HEK293 (cell line): ENCODE data around the gene LAMC2.

Experiments used
- CTCF ChIA-PET: fragments of 350-600 bp; formaldehyde crosslinking; extraction: SDS; loops from one replicate; lab custom pipeline; 2021; ENCODE audit warnings: antibody characterized with exemption; lab: Yijun Ruan, JAX
- POLR2A ChIA-PET: fragments of 300-600 bp; formaldehyde crosslinking; extraction: SDS; loops from one replicate; lab custom pipeline; 2020; ENCODE audit warnings: antibody characterized with exemption, inconsistent platforms; lab: Yijun Ruan, JAX
- H3K27ac ChIP-seq: fragments of 200-500 bp; sonication (Bioruptor generic); 2 replicates; pipeline ENCODE4 v1.5.1; 2014; ENCODE audit warnings: low read depth, low read length, control low read depth, inconsistent platforms; ENCODE audit errors: extremely low read depth
- H3K36me3 ChIP-seq, 2 experiments: fragments of 200-500 bp in 1 of 2; sonication (Bioruptor generic) in 1 of 2; 1 replicate in 1 of 2; 2 replicates in 1 of 2; pipeline ENCODE4 v1.5.1; 2014 to 2017; ENCODE audit warnings: inconsistent platforms in 2 of 2, low read length in 2 of 2; ENCODE audit not compliant: control insufficient read depth in 2 of 2, insufficient read depth in 1 of 2
- H3K4me1 ChIP-seq: fragments of 200-500 bp; sonication (Bioruptor generic); 2 replicates; pipeline ENCODE4 v1.5.1; 2014; ENCODE audit warnings: mild to moderate bottlenecking, low read length, inconsistent platforms; ENCODE audit not compliant: control insufficient read depth, insufficient read depth
- H3K4me3 ChIP-seq: 2 replicates; pipeline ENCODE4 v1.5.1; 2011; ENCODE audit warnings: low read depth, mild to moderate bottlenecking, control low read depth, low read length, moderate library complexity
- H3K9me3 ChIP-seq: fragments of 200-500 bp; sonication (Bioruptor generic); 2 replicates; pipeline ENCODE4 v1.5.1; 2014; ENCODE audit warnings: low read depth, low read length, inconsistent platforms; ENCODE audit not compliant: control insufficient read depth, insufficient read depth
- EGR2 ChIP-seq: fragments of 450-650 bp; formaldehyde crosslinking; IDR thresholded peaks from 2 replicates; pipeline ENCODE4 v1.5.1; 2016; ENCODE audit warnings: low read depth, missing biosample characterization, missing genetic modification characterization
- ELK4 ChIP-seq: IDR thresholded peaks from 2 replicates; pipeline ENCODE4 v1.6.1; 2011; ENCODE audit warnings: mild to moderate bottlenecking, low read depth, low read length, borderline replicate concordance
- GLI2 ChIP-seq: fragments of 450-650 bp; formaldehyde crosslinking; IDR thresholded peaks from 2 replicates; pipeline ENCODE4; 2017; ENCODE audit warnings: missing biosample characterization, missing genetic modification characterization, low read depth, borderline replicate concordance
- HOXA7 ChIP-seq: sonication (generic); formaldehyde crosslinking; IDR thresholded peaks from 2 replicates; pipeline ENCODE4 v1.8.1; 2022; ENCODE audit warnings: missing genetic modification reagents, borderline replicate concordance
- KLF17 ChIP-seq: fragments of 450-650 bp; formaldehyde crosslinking; IDR thresholded peaks from 2 replicates; pipeline ENCODE4 v1.5.1; 2016; ENCODE audit warnings: missing biosample characterization, missing genetic modification characterization
- MEIS1 ChIP-seq: sonication (generic); formaldehyde crosslinking; IDR thresholded peaks from 2 replicates; pipeline ENCODE4 v1.8.1; 2022; ENCODE audit warnings: missing genetic modification reagents, mild to moderate bottlenecking, borderline replicate concordance
- PRDM4 ChIP-seq: fragments of 450-650 bp; formaldehyde crosslinking; IDR thresholded peaks from 2 replicates; pipeline ENCODE4 v1.5.1; 2017; ENCODE audit warnings: missing biosample characterization, missing genetic modification characterization
- RBAK ChIP-seq: fragments of 450-650 bp; formaldehyde crosslinking; IDR thresholded peaks from 2 replicates; pipeline ENCODE4 v1.5.1; 2016; ENCODE audit warnings: missing biosample characterization, missing genetic modification characterization
- SP3 ChIP-seq: fragments of 450-650 bp; formaldehyde crosslinking; IDR thresholded peaks from 2 replicates; pipeline ENCODE4 v1.5.1; 2016; ENCODE audit warnings: missing biosample characterization, missing genetic modification characterization
- TRIM28 ChIP-seq: IDR thresholded peaks from 2 replicates; pipeline ENCODE4 v1.6.1; 2011; ENCODE audit warnings: low read length, control low read depth, borderline replicate concordance
- ZIC2 ChIP-seq: fragments of 450-650 bp; formaldehyde crosslinking; IDR thresholded peaks from 2 replicates; pipeline ENCODE4 v1.5.1; 2016; ENCODE audit warnings: missing biosample characterization, missing genetic modification characterization
- ZNF169 ChIP-seq: fragments of 450-650 bp; formaldehyde crosslinking; IDR thresholded peaks from 2 replicates; pipeline ENCODE4 v1.5.1; 2016; ENCODE audit warnings: missing biosample characterization, missing genetic modification characterization
- ZNF211 ChIP-seq: fragments of 450-650 bp; formaldehyde crosslinking; IDR thresholded peaks from 2 replicates; pipeline ENCODE4 v1.5.1; 2016; ENCODE audit warnings: low read depth, missing biosample characterization, missing genetic modification characterization
- ZNF37A ChIP-seq: fragments of 450-650 bp; IDR thresholded peaks from 2 replicates; pipeline ENCODE4 v1.5.1; 2018; ENCODE audit warnings: missing biosample characterization, missing genetic modification characterization
- ZNF416 ChIP-seq: fragments of 450-650 bp; formaldehyde crosslinking; IDR thresholded peaks from 2 replicates; pipeline ENCODE4 v1.5.1; 2016; ENCODE audit warnings: missing biosample characterization, missing genetic modification characterization
- ZNF488 ChIP-seq: fragments of 450-650 bp; formaldehyde crosslinking; IDR thresholded peaks from 2 replicates; pipeline ENCODE4 v1.5.1; 2016; ENCODE audit warnings: missing biosample characterization, missing genetic modification characterization
- ZNF692 ChIP-seq: fragments of 450-650 bp; formaldehyde crosslinking; IDR thresholded peaks from 2 replicates; pipeline ENCODE4 v1.5.1; 2016; ENCODE audit warnings: missing biosample characterization, missing genetic modification characterization
- ZNF768 ChIP-seq: fragments of 450-650 bp; formaldehyde crosslinking; IDR thresholded peaks from 2 replicates; pipeline ENCODE4 v1.5.1; 2018; ENCODE audit warnings: missing biosample characterization, mild to moderate bottlenecking, missing genetic modification characterization
- ZNF776 ChIP-seq: fragments of 450-650 bp; formaldehyde crosslinking; IDR thresholded peaks from 2 replicates; pipeline ENCODE4 v1.5.0; 2017; ENCODE audit warnings: missing biosample characterization, missing genetic modification characterization, borderline replicate concordance

The LAMC2 gene

GRCh38 chr1:183161391-183161790, 24.7 kb upstream of the LAMC2 start (continued):
- TF ChIP-seq ZNF488 (tag by site-specific recombination) = no peak
- TF ChIP-seq KLF17 = no peak
- no peak for TF ChIP-seq SP3 (tag by site-specific recombination)
- TF ChIP-seq ZNF692 (tag by site-specific recombination) = no peak
- TF ChIP-seq ZIC2 (tag by site-specific recombination) = no peak

- TF ChIP-seq ZNF768 (tag by site-specific recombination) (no peak), PRDM4 (tag by site-specific recombination) (0 out of 2 replicates have a peak, but pooled peaks have one; percentile 37), ZNF776 (tag by site-specific recombination) (no peak), TRIM28 (no peak), HOXA7 (CRISPR knock-in tag) (no peak)
- TF ChIP-seq, all 188 proteins: peak for 1
- Histone ChIP-seq H3K4me1 (0 out of 2 replicates have a peak, but pooled peaks cover 2% of the 10 kb centered on the region), H3K9me3 (no peaks in the 10 kb centered on the region), H3K4me3 (no peak overlapping the region), H3K36me3 (no peaks in the 10 kb centered on the region), H3K27ac (no peak overlapping the region)
- POLR2A ChIA-PET = no interaction called here
- CTCF ChIA-PET = interaction anchor here (0.8 to 1.8 kb wide), 3 partner anchors 14 to 201 kb away, joined by 3 read pairs; no protein-coding TSS in a partner anchor
Measured at GRCh38 chr1:183163316-183163715, 22.7 kb upstream of the LAMC2 start.

- Histone ChIP-seq H3K27ac (no peak overlapping the region), H3K4me3 (no peak overlapping the region), H3K4me1 (0 out of 2 replicates have a peak, but pooled peaks cover 2% of the 10 kb centered on the region), H3K9me3 (no peaks in the 10 kb centered on the region), H3K36me3 (no peaks in the 10 kb centered on the region)
- TF ChIP-seq EGR2 (tag by site-specific recombination) (peak; percentile 36; the same call in 1 of the 2 replicates), ZNF169 (tag by site-specific recombination) (no peak)
- POLR2A ChIA-PET = no interaction called here
- CTCF ChIA-PET = interaction anchor here (1.8 kb wide), 1 partner anchor 15 kb away, joined by 3 read pairs; no protein-coding TSS in a partner anchor
Measured at GRCh38 chr1:183164340-183164739, 21.7 kb upstream of the LAMC2 start.

- ChIA-PET POLR2A (no interaction called here), CTCF (no interaction called here)
- H3K9me3 ChIP-seq = no peaks in the 10 kb centered on the region
- TF ChIP-seq RBAK (no peak), MEIS1 (no peak), ZNF211 (no peak), ZNF416 (no peak), ELK4 (no peak), GLI2 (no peak), ZNF37A (tag by site-specific recombination) (no peak)
- no peak overlapping the region for H3K4me3 ChIP-seq
- no peak overlapping the region for H3K27ac ChIP-seq
- 0 out of 2 replicates have a peak, but pooled peaks cover 2% of the 10 kb centered on the region for H3K4me1 ChIP-seq
- H3K36me3 ChIP-seq = no peaks in the 10 kb centered on the region
Measured at GRCh38 chr1:183164963-183165362, 21.1 kb upstream of the LAMC2 start.
